ENCODE results near the gene CASS4. TPM values are rescaled to one million over a fixed set of nuclear protein-coding genes. Genes with fewer than 3 reads are reported as not detected.

The CASS4 gene
- total RNA-seq, 1 donor from 2014 or later: not detected

DNA sequence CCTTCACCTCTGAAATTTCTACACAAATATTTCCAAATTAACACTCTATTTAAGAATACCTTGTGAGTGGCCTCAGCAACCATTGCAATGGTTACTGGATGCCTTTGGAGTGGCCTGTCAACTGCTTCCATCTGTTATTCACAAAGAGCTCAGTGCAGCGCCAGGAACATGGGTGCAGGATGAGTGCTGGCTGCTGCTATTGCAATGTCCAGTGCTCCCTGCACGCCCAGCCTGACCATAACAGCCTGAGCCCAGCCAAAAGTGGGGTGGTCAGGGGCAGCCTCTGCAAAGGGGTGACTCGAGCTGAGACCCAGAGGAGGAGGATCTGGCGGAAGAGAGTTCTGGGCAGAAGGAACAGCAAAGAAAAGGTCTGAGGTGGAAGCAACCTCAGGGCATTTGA is 18.4 kb downstream of the CASS4 start:
- no peak overlapping the region for H3K4me3 ChIP-seq (ENCODE audit: low read depth, low read length)
- TF ChIP-seq CTCF (IDR thresholded peaks at IDR 0.05; ENCODE audit: insufficient read depth, low read length, severe bottlenecking): no peak
- DNase-seq (ENCODE audit: low read depth) (no peak), FAIRE-seq (no peak)
- H3K36me3 ChIP-seq (ENCODE audit: control insufficient read depth, insufficient read depth, low read length): no peaks in the 10 kb centered on the region
- H3K27me3 ChIP-seq (ENCODE audit: control insufficient read depth, insufficient read depth, low read length): no peaks in the 10 kb centered on the region

DNA sequence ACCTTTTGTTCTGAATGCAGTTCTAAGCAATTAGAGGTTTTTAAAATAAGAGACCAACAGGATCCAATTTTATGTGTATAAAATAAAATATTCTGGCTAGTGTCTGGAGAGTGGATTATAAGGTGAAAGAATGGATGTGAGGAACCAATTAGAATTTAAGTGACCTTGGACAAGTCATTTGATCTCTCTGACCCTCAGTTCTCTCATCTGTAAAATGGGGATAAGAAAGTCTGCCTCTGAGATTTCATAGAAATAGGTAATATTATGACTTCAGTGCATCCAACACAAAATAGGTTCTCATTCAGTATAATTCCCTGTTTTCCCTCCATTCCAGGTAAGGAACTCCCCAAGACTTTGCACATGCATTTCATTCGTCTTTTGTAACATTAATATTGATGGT is 18.9 kb downstream of the CASS4 start:
- TF ChIP-seq CTCF (IDR thresholded peaks at IDR 0.05; ENCODE audit: insufficient read depth, low read length, severe bottlenecking): no peak
- Histone ChIP-seq H3K27me3 (ENCODE audit: control insufficient read depth, insufficient read depth, low read length) (no peaks in the 10 kb centered on the region), H3K36me3 (ENCODE audit: control insufficient read depth, insufficient read depth, low read length) (no peaks in the 10 kb centered on the region), H3K4me3 (ENCODE audit: low read depth, low read length) (no peak overlapping the region)
- no peak for FAIRE-seq
- DNase-seq (ENCODE audit: low read depth): no peak

- no peak for DNase-seq (ENCODE audit: low read depth)
- no peak overlapping the region for H3K4me3 ChIP-seq (ENCODE audit: low read depth, low read length)
- H3K36me3 ChIP-seq (ENCODE audit: control insufficient read depth, insufficient read depth, low read length): no peaks in the 10 kb centered on the region
- TF ChIP-seq CTCF (IDR thresholded peaks at IDR 0.05; ENCODE audit: insufficient read depth, low read length, severe bottlenecking): no peak
- H3K27me3 ChIP-seq (ENCODE audit: control insufficient read depth, insufficient read depth, low read length): no peaks in the 10 kb centered on the region
- no peak for FAIRE-seq
These were observed 19.4 kb downstream of the CASS4 start for GRCh38 chr20:56431471-56431870.

- no peaks in the 10 kb centered on the region for H3K27me3 ChIP-seq (ENCODE audit: control insufficient read depth, insufficient read depth, low read length)
- H3K4me3 ChIP-seq (ENCODE audit: low read depth, low read length): no peak overlapping the region
- FAIRE-seq: no peak
- TF ChIP-seq CTCF (IDR thresholded peaks at IDR 0.05; ENCODE audit: insufficient read depth, low read length, severe bottlenecking): no peak
- no peaks in the 10 kb centered on the region for H3K36me3 ChIP-seq (ENCODE audit: control insufficient read depth, insufficient read depth, low read length)
- no peak for DNase-seq (ENCODE audit: low read depth)
These were observed 21.3 kb downstream of the CASS4 start for GRCh38 chr20:56433221-56433879.

GRCh38 chr20:56433880-56434255 is 21.8 kb downstream of the CASS4 start:
- Histone ChIP-seq H3K36me3 (ENCODE audit: control insufficient read depth, insufficient read depth, low read length) (no peaks in the 10 kb centered on the region), H3K27me3 (ENCODE audit: control insufficient read depth, insufficient read depth, low read length) (no peaks in the 10 kb centered on the region), H3K4me3 (ENCODE audit: low read depth, low read length) (no peak overlapping the region)
- no peak for FAIRE-seq
- DNase-seq (ENCODE audit: low read depth): no peak
- no peak for TF ChIP-seq CTCF (IDR thresholded peaks at IDR 0.05; ENCODE audit: insufficient read depth, low read length, severe bottlenecking)
